A673 (cell line): ENCODE measurements around the gene GLDC.

ENCODE experiments used
- EZH2 ChIP-seq: fragments of 200-600 bp; sonication (generic); IDR thresholded peaks from 2 replicates; pipeline ENCODE4 v1.6.1; 2017; ENCODE audit warnings: borderline replicate concordance, low read depth, mild to moderate bottlenecking, mixed read lengths, antibody characterized with exemption, low read length; ENCODE audit not compliant: poor library complexity, severe bottlenecking
- TF ChIP-seq, protein P1 (sequence below): fragments of 300-800, 200-600 bp; sonication (generic); conservative IDR thresholded peaks from 2 replicates; pipeline ENCODE4 v1.5.1; 2017; ENCODE audit warnings: low read depth, mild to moderate bottlenecking, antibody characterized with exemption, low read length, moderate library complexity, mixed read lengths

DNA sequence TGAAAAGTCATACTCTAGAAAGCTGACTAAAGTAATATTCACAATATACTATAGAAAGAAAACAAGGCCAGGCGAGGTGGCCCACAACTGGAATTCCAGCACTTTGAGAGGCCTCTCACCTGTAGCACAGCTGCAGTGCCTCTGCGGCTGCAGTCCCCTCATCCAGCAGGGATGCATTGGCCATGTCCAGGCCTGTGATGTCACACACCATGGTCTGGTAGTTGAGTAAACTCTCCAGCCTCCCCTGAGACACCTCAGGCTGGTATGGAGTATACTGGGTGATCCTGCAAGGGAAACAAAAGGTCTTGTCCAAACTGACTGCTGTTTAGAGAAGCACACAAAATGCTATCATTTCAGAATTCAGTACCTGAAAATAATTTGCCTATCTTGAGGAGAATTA lies 35.5 kb downstream of the GLDC start:
- TF ChIP-seq, protein P1, sequence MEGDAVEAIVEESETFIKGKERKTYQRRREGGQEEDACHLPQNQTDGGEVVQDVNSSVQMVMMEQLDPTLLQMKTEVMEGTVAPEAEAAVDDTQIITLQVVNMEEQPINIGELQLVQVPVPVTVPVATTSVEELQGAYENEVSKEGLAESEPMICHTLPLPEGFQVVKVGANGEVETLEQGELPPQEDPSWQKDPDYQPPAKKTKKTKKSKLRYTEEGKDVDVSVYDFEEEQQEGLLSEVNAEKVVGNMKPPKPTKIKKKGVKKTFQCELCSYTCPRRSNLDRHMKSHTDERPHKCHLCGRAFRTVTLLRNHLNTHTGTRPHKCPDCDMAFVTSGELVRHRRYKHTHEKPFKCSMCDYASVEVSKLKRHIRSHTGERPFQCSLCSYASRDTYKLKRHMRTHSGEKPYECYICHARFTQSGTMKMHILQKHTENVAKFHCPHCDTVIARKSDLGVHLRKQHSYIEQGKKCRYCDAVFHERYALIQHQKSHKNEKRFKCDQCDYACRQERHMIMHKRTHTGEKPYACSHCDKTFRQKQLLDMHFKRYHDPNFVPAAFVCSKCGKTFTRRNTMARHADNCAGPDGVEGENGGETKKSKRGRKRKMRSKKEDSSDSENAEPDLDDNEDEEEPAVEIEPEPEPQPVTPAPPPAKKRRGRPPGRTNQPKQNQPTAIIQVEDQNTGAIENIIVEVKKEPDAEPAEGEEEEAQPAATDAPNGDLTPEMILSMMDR, result no peak
- TF ChIP-seq EZH2, result no peak
